SIG-M5 treated with dmso at 0.1 percent for 504 hours (cell line): ENCODE results near the gene MPHOSPH8.
"Not testable (repeated sequence)": the region's sequence is repeated elsewhere in the genome, so short reads cannot be mapped to it uniquely, and the experiment has no call there.

Experiments used
- DNase-seq: peaks from one replicate; lab custom pipeline; 2025; ENCODE audit not compliant: unreplicated experiment; lab: John Stamatoyannopoulos, UW

The MPHOSPH8 gene

GRCh38 chr13:19624265-19624664 lies 9.2 kb upstream of the MPHOSPH8 start:
- no peak for DNase-seq

- peak; percentile 66 for DNase-seq
Measured at GRCh38 chr13:19632915-19633478, 462 bp upstream of the MPHOSPH8 start.

DNA sequence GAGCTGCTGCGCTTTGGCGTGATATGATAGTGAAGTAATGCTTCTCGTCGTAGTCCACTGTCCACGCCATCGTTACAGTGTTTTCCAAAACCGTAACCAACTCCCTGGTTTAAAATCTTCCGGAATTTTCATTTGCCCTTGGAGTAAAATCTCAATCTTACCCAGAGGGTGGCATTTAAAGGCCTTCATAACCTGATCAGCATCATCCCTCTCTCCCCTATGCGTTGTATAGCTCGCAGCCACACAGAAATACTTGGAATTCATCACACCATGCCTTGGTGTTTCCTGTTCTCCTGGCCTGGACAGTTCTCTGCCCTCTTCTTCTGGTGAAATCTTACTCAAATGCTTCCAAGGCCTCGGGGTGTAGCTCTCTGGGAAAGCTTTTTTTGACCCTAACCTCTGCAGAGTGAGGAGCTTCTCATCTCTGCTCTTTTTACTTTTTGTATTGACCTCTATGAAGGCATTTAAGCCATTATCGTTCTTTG lies 839 bp downstream of the MPHOSPH8 start:
- no peak for DNase-seq

GRCh38 chr13:19635926-19636325 lies 2.5 kb downstream of the MPHOSPH8 start:
- not testable (repeated sequence) for DNase-seq

DNA sequence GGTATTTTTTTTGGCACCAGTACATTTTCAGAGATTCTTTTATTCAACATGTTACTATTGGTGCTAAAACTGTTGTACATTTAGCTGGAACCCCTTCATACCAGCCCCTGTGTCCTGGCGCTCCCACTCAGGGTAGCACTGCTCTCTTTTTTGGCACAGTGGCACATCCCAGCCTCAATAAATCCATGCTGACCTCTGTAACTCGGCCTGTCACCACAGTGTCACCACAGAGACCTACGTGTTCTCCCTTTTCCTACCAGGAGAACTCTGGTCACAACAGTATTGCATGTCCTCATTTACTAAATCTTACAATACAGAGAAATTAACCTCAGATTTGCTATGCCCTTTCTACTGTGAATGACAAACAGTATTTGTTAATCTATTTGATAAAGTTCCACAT lies 10.2 kb downstream of the MPHOSPH8 start:
- no peak for DNase-seq

DNA sequence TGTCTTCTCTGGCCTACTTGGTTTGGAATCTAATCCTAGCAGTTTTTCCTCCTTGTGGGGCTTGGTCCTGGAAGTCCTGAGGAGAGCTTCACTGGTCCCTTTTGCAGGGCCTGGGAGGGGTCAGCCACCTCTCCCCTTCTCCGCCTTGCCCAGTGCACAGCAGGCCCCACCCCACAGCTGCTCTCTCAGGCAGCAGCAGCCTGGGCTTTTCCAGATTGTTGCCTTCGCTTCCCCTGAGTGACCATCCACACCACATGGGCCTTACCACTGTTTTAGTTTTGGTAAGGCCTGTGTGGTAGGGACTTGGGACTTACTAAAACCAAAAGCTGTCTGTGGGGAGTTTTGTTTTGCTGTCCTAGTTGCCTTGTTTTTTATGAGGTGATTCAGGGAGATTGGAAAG lies 11.5 kb downstream of the MPHOSPH8 start:
- DNase-seq: no peak

DNA sequence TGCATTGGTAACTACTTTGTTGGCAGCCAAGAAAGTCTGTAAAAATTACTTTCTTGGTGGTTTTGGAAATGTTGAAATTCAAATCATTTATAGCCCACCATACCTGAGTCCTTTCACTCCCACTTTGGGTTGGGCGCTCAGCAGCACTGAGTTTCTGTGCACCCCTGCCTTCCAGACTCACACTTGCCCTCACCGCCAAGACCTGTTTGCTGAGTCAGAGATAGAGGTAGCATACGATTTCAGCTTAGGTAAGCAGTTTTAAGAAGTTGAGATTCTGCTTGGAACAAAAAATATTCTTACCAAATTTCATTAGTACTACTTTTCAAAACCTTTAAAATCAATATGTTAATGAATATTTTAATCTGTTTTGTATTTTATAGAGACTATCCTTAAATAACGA lies 12.6 kb downstream of the MPHOSPH8 start:
- no peak for DNase-seq

DNA sequence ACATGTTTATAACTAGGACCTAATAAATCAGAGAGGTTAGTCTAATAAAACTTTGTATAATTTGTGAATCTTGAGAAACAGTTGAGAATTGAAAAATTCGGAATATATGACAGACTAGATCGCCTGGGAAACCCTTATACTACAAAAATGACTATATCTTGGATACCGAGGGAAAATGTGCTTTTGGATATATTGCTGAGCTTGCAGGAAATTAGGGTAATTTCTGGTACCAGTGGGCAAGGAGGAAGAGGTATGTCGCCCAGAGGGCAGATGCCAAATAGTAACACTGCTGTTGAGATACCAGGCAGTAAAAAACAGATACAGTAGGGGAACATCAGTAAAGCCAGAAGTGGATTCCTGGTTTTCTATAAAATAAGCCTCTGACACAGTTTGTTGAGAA lies 17.3 kb downstream of the MPHOSPH8 start:
- no peak for DNase-seq

GRCh38 chr13:19657872-19658591 lies 24.6 kb downstream of the MPHOSPH8 start:
- DNase-seq: no peak

DNA sequence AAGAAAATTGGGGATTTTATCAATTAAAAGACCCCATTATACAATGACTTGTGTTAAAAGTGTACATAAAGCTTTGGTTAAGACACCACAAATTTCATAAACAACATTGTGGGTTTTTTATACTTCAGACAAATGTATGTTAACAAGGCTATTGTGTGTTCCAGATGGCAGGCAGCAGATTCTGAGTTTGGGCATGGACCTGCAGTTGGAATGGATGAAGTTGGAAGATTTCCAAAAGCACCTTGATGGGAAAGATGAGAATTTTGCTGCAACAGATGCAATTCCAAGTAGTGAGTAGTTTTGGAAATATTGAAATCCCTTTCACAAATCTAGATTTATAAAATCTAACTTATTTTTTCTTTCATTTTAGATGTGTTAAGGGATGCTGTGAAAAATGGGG lies 25.4 kb downstream of the MPHOSPH8 start:
- DNase-seq: no peak

DNA sequence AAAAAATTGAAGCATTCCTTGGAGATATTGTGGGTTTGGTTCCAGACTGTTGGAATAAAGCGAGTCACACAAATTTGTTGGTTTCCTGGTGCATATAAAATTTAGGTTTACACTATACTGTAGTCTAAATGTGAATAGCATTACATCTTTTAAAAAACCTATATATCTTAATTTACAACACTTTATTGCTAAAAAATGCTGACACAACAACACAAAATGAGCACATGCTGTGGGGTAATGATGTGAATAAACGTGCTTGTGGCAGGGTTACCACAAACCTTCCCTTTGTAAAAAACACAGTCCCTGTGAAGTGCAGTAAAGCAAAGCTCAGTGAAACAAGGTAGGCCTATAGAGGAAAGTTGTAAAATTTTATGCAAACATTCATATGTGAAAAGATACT lies 27.7 kb downstream of the MPHOSPH8 start:
- DNase-seq: no peak

DNA sequence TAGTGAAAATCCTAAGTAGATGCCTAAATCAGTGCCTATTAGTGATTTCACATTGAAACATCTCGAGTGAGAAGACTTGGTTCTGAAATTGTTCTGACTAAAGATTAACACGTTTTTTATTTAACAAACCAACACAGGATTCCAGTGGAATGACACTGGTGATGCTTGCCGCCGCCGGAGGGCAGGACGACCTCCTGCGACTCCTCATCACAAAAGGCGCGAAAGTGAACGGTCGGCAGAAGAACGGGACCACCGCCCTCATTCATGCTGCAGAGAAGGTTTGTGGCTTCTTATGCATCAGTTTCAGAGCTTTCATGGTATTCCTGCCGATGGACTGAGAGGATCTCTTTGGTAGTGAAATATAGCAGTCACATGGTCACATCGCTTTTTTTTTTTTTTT lies 28.1 kb downstream of the MPHOSPH8 start:
- no peak for DNase-seq

DNA sequence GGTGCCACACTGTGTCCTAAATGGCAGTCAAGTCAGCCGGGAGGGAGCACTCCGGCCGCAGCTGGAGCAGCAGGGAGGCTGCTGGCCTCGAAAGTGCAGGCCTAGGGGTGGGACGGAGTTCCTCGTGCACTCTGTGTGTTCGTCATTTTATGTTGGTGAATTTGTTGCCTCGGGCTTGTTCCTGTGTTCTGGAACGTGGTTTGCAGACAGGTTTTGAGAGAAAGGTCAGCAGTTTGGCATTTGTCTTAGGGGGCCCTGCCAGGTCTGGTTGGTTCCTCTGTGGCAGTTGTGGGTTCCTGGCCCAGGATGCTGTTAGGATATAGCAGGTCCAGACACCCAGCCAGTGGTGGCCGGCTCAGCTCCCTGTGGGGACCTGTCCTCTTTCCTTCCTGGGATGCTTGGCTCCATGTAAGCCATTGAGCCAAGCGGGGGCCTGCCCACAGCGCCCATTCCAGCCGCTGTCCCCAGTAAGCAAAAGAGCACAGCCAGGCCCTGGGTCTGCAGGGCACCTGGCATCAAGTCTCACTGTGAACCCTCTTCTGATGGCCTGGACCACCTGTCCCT lies 30.0 kb downstream of the MPHOSPH8 start:
- DNase-seq: no peak

DNA sequence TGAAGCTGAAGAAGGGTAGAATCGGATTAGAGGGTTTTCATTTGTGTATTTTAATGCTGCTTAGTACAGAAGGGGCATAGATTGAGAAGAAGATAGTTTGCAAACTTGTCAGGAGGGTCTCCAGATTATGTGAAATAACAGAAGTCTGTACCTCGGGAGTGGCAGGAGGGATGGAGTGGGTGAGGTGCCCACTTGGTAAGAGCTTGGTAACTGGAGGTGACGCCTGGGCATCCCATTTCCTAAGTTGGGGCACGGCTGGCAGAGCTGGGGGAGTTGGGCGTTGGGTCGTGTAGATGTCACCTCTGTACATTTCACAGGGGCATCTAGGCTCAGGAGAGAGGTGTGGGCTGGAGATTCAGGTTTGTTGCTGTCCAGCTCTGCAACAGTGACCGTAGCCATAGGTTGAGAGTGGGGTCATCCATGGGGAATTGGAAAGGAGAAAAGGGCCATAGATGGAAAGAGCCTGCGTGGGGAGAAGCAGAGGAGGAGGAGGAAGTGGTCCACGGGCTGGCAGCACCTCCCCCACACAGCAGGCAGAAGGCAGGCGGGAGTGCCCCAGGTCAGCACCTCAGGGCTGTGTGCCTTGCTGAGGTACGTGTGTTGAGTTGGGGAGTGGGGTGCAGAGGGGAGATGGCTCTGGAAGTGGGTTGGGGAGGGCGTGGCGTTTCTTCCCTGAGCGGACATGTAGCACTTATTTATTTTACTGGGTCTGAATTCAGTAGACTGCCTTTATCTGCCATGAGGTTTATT lies 31.2 kb downstream of the MPHOSPH8 start:
- no peak for DNase-seq

DNA sequence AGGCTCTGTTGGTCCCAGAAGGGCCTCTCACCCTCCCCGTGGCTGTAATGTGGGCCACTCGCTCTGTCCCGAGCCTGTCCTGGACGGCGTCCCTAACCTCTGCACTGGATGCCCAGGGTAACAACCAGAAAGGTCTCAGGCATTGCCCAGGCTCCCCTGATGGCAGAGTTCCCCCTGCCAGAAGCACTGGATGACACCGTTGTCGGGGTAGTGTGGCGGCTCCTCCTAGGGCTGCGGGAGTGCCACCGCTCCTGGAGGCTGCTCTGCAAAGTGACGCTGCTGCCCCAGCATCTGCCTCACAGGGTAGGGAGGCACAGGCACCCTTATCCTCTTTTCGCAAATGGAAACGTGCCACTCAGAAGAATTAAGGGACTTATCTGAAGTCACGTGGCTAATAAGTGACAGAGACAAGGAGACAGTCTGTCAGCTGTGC lies 32.0 kb downstream of the MPHOSPH8 start:
- DNase-seq: no peak

GRCh38 chr13:19668778-19669177 lies 35.3 kb downstream of the MPHOSPH8 start:
- no peak for DNase-seq

GRCh38 chr13:19670147-19670546 lies 36.7 kb downstream of the MPHOSPH8 start:
- no peak for DNase-seq

- no peak for DNase-seq
Measured at GRCh38 chr13:19672990-19673389, 39.5 kb downstream of the MPHOSPH8 start.

- DNase-seq: no peak
Measured at GRCh38 chr13:19673473-19674430, 40.3 kb downstream of the MPHOSPH8 start.

DNA sequence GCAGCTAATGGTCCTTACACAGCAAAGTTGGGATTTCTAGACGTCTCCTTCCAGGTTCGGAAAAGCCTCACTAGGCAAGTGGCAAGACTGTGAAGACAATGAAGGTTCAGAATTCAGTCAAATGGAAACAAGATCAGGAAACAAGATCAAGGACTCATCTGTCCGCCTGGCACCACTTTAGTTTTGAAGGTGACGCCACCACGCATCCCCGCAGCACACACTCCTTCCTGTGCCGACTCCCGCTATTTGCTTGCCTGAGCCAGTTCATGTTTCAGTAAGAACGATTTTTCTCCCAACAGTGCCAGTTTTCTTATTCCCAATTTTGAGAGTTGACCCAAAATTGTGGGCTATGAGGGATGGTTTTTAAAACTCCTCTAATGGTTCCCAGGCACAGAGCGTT lies 41.4 kb downstream of the MPHOSPH8 start:
- DNase-seq: no peak

GRCh38 chr13:19676168-19676567 lies 42.7 kb downstream of the MPHOSPH8 start:
- DNase-seq: no peak
